ENCODE results near the gene OR6C6.

- TF ChIP-seq CTCF (conservative IDR thresholded peaks at IDR 0.05; ENCODE audit: low read depth, low read length) (no peak), EZH2 (IDR thresholded peaks at IDR 0.05; ENCODE audit: low read length, unreplicated experiment) (no peak), EZH2phosphoT487 (IDR thresholded peaks at IDR 0.05; ENCODE audit: borderline replicate concordance, low read length) (no peak)
These were observed at the start of gene OR6C6 for GRCh38 chr12:55296469-55296868.
